SKM-1 (cell line): ENCODE results near the gene CASP8AP2.
"Not testable (repeated sequence)": the region's sequence is repeated elsewhere in the genome, so short reads cannot be mapped to it uniquely, and the experiment has no call there.

Experiments
- DNase-seq: peaks from one replicate; lab custom pipeline; 2025; ENCODE audit not compliant: unreplicated experiment; lab: John Stamatoyannopoulos, UW

The CASP8AP2 gene

DNA sequence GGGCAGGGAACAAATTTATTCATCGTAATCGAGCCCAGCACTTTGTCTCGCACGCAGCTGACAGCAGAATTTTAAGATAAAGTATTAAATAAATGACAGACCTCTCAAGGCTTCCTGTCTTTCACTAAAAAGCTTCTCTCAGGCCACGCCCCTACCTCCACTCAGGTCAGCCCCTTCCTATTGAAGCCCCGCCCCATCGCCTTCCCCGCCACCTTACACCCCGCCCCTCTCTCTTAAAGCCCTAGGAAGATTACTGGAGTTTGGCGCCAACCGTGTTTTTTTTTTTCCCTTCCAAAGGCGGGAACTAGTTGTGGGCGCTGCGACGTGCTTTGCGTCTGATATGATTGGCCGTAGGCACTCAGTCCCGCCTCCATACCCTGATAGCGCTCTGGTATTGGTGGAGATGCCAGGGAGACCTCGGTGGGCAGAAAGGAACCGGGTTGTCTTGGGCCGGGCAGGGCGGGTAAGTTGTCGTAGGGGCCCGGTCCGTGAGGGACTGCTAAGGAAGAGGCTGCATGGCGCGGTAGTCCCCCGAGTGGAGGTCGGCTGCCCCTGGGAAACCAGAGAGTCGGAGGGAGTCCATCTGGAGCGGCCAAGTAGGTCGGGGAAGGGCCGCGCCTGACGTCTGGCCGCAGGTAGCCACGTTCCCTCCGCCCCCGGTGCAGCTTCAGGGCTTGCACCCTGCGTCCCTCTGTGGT lies at the start of gene CASP8AP2:
CASP8AP2 (plus strand) TSS at position 409 of the 698 bp plus-strand sequence.
- DNase-seq: peak; percentile 99

DNA sequence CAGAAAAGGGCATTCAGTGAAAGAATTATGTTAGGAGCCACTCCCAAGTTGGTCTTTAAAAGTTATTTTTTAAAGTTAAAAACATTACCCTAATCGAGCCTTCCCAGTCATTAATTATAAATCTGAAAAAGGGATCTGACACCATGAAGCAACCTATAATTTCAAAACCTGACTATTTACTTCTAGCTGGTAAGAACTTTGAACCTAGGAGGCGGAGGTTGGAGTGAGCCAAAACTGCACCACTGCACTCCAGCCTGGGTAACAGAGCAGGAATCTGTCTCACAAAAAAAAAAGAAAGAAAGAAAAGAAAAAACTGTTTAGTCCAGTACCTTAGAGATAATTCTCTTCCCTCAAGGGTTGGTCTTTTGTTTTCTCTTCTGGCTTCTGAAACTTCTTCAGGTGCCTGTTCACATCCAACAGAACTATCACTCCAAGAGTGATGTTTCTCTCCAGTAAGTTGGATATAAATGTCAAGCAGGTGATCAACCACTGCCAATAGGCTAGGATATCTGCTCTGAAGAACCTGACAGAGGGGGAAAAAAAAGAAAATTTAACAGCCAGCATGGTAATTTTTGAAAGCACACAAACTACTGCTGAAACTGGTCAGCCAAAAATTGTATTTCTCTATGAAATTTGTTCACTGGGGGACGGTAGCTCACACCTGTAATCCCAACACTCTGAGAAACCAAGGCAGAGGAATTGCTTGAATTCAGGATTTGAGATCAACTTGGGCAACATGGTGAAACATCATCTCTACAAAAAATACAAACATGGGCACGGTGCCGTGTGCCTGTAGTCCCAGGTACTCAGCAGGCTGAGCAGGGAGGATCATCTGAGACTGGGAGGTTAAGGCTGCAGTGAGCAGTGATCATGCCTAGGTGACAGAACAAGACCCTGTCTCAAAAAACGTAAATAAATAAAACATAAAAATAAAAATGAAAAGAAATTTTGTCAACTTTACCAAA lies 48.3 kb upstream of the CASP8AP2 start:
- no peak for DNase-seq

DNA sequence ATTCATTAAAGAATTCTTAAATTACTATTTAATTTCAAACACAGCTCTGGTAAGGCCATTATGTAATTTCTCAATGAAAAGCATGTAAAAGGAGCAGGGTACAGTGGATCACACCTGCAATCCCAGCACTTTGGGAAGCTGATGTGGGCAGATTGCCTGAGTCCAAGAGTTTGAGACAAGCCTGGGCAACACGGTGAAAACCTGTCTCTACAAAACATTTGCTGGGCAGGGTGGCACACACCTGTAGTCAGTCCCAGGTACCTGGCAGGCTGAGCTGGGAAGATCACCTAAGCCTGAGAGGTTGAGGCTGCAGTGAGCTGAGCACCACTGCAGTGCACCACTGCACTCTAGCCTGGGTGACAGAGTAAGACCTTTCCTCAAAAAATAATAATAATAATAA lies 47.5 kb upstream of the CASP8AP2 start:
- no peak for DNase-seq

DNA sequence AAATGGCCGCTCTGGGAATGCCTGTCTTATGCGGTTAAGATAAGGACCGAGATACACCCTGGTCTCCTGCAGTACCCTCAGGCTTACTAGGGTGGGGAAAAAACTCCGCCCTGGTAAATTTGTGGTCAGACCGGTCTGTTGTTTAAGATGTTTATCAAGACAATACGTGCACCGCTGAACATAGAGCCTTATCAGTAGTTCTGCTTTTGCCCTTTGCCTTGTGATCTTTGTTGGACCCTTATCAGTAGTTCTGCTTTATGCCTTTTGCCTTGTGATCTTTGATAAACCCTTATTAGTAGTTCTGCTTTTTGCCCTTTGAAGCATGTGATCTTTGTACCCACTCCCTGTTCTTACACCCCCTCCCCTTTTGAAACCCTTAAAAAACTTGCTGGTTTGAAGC lies 46.4 kb upstream of the CASP8AP2 start:
- not testable (repeated sequence) for DNase-seq

DNA sequence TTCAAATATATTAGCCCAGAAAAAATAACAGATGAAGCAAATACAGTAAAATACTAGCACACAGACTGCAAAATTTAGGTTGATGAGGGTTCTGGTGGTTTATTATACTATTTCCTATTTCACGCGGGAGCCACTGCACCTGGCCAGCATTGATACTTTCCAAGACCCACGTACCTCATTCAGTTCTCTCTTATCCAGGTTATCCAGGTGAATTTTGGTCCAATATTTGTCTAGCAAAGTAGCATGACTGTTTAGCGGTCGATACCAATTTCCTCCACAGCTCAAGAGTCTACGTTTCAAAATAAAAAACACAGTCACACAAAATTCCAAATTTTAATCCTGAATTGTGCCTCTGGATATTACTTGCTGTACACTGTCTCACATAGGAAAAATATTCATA lies 44.8 kb upstream of the CASP8AP2 start:
- DNase-seq: no peak

DNA sequence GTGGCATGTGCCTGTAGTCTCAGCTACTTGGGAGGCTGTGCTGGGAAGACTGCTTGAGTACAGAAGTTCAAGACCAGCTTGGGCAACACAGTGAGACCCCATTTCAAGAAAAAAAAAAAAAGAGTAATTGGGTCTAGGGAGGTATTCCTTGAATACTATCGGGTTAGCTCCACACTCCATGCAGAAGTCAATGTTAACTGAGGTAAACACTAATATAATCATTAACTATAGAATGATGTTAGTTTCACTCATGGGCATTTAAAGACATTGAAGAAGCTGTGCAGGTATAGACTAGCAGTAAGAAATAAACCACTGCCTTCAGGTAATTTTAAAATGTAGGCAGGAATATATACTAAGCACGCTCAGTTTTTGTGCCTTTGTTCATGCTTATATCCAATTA lies 42.7 kb upstream of the CASP8AP2 start:
- DNase-seq: no peak

DNA sequence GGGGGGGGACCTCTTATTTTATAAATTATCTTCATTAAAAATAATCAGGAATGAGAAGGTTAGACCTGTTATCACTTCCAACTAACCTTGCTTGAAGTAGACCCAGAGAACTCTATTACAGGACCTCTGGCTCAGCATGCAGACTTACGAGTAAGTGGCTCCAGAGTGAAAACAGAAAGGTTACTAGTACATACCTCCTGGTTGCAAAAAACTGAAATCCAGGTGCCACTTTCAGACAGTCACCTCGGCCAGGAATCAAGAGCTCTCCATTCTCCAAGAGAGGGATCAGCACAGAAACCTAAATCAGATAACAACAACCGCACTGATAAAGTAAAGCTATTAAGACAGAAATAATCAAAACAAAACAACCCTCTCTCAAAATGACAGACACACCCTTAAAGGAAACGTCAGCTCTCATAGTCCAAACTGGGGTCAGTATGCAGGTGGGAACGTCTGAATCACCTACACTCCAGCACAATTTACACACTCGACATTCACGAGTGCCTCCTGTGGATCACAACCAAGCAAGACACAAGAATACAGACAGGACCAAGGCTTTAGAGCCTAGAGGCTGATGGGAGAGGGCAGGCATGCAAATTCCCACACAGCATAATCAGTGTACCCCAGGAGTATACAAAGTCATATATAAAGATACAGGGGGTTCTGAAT lies 41.9 kb upstream of the CASP8AP2 start:
- DNase-seq: no peak

DNA sequence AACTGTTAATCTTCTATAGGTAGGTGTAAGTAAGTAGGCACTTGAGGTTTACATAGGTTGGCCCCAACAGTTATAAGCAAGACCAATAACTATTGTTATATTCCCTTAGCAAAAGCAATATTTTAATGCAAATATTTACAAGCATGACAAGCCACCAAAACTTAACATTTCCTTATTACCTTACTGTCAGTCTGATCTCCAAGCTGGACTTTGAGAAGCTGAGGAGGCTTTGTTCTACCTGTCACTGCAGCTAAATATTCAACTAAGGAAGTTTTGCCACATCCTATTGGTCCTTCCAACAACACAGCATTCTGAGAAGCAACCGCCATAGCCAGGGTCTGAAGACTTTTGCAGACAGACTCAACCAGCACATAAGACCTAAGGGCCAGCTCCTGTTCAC lies 39.7 kb upstream of the CASP8AP2 start:
- DNase-seq: no peak

DNA sequence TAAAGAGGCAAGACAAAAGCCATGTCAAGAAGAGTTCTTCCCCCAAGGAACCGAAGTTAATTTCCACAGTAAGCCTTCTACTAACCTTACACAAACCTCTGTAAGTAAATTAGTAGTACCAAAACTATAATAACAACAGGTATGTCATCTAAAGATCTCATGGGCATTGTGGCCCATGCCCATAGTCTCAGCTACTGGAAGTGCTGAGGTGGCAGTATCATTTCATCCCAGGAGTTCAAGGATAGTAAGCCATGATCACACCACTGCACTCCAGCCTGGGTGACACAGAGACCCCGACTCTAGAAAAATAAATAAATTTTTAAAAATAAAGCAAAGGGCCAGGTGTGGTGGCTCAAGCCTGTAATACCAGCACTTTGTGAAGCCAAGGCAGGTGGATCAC lies 39.3 kb upstream of the CASP8AP2 start:
- DNase-seq: no peak

DNA sequence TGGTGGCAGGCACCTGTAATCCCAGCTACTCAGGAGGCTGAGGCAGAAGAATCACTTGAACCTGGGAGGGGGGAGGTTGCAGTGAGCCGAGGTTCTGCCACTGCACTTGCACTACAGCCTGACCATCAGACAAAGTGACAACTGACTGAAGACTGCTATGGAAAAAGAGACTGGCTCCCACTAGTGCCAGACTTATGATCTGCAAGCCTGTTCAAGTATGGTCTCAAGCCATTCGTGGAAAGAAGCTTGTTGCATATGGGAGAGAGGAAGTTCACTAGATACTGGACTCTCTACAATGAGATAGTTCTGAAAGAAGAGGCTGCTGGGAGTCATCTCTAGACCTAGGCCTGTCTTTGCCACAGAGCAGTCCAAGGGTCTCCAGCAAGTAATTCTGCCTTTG lies 36.8 kb upstream of the CASP8AP2 start:
- peak; percentile 70 for DNase-seq

DNA sequence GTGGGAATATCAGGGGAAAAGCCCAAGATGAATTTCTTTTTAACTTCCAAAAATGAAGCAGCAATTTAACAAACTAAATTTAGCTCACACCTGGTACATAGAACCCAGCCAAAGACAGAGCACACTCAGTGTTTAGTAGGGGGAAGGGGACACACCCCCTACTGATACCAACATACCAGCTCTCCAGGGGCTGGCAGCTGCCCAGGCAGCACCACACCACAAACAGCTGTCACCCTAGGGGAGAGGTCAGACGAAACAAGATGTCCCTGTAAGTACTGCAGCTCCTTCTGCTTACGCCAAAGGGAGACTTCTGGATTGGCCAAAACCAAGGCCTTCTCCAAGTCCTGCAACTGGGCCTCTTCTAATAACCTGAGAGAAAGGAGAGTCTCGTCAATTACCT lies 36.1 kb upstream of the CASP8AP2 start:
- no peak for DNase-seq

DNA sequence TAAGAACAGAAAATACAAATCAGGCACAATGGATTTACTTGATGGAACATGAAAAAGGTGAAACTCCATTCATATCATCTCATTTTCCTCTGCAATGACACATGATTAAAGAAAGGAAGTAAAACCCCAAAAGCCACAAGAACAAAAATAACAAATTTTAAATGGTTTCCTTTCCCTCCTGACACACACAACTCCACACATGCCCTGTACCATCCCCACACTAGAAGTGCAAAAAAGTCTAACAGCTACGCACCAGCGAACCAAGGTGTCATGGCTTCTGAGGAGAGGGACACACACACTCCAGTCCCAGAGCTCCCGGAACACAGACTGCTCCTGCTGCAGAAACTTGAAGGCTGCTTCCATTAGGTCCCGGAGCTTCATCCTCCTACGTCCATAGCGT lies 35.4 kb upstream of the CASP8AP2 start:
- no peak for DNase-seq

DNA sequence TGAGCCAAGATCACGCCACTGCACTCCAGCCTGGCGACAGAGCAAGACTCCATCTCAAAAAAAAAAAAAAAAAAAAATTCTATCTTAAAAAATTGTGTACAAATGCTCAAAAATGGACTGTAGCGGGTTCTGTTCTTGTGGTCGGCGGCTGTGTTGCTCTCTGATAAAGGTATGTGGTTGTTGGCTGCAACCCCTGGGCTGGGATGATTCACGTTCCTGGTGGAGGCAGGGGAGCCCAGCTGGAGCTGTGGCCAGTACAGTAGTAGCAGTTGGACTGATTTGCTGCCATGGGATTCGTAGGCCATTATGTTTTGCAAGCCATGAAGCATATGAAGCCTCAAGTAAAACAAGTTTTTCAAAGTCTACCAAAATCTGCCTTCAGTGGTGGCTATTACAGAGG lies 32.4 kb upstream of the CASP8AP2 start:
- no peak for DNase-seq

DNA sequence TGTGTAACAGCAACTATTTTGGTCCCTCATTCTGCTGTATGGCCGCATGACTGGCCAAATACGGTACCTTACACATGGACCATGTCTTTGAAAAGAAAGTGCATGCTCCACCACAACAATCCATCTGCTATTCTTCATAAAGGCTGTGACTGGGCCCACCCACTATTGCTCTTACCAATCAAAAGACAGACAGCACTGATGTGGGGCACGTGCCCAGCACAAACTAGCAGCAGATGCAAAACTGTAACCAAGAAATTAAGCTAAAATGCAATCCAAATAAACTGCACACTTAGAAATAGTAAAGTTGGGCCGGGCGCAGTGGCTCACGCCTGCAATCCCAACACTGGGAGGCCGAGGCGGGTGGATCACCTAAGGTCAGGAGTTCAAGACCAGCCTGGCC lies 30.6 kb upstream of the CASP8AP2 start:
- no peak for DNase-seq

DNA sequence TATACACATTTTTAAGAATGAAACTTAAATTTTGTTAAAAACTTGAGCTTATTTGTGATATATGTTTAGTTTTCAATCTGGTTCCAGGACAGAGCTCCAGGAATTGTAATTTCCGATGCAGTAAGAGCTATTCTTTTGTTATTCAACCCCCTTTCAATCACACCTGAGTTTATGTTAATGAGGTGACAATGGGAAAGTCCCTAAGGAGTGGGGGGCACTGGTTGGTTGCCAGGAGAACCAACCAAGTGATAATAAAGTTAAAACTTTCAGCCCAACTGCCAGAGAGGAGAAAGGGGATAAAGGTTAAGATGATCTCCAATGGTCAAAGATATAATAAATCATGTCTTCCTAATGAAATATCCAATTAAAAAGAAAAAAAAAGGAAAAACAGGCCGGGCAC lies 29.9 kb upstream of the CASP8AP2 start:
- DNase-seq: no peak

DNA sequence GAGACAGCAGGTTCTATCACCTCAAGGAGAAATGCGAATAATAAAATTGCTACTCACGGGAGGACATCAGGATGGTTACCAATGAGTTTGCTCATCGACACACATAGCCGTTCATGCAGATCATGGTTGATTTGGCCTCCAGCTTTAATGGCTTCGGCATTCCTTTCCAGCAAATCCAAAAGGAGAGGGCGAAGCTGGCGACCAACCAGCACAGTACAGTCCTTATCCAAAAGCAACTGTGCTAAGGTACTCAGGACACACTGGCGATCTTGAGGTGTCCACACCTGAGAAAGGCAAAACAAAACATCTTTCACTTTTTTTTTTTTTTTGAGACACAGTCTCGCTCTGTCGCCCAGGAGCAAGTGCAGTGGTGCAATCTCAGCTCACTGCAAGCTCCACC lies 26.4 kb upstream of the CASP8AP2 start:
- no peak for DNase-seq

DNA sequence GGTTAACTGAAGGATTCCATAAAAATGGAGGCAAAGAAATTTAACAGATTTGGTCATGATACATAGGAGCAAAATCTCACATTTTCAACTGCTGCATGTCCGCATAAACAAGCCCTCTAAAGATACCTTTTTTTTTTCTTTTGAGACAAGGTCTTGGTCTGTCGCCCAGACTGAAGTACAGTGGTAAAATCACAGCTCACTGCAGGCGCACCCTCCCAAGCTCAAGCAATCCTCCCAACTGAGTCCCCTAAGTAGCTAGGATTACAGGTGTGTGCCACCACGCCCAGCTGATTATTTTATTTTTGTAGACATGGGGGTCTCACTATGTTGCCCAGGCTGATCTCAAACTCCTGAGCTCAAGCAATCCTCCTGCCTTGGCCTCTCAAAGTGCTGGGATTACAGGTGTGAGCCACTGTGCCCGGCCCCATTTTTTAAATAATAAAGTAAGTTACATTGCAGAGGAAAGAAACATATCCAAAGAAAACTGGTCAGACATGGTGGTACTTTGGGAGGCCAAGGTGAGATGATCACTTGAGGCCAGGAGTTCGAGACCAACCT lies 23.8 kb upstream of the CASP8AP2 start:
- DNase-seq: no peak

DNA sequence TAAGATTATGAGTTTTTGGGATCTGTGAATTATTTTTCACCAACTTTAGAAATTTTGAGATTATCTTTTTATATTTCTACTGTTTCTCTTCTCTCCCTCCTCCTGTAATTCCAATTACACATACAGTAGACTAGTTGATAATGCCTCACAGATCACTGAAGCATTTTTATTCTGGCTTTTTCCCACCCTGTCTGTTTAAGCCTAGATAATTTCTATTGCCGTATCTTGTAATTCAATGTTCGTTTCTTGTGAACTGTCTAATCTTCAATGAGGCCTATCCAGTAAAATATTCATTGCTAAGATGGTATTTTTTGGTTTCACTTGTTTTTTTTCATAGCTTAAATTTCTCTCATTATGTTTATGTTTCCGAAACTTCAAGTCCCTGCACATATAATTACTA lies 22.1 kb upstream of the CASP8AP2 start:
- no peak for DNase-seq

DNA sequence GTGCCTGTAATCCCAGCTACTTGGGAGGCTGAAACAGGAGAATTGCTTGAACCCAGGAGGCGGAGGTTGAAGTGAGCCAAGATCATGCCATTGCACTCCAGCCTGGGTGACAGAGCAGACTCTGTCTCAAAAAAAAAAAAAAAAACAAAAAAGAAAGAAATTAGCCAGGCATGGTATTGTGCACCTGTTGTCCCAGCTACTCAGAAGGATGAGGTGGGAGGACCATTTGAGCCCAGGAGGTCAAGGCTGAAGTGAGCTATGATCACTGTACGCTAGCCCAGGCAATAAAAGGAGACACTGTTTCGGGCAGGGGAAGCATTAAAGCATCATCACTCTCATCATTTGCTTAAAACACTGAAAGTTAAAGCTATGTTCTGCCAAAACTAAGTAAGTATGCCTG lies 16.3 kb upstream of the CASP8AP2 start:
- DNase-seq: not testable (repeated sequence)

DNA sequence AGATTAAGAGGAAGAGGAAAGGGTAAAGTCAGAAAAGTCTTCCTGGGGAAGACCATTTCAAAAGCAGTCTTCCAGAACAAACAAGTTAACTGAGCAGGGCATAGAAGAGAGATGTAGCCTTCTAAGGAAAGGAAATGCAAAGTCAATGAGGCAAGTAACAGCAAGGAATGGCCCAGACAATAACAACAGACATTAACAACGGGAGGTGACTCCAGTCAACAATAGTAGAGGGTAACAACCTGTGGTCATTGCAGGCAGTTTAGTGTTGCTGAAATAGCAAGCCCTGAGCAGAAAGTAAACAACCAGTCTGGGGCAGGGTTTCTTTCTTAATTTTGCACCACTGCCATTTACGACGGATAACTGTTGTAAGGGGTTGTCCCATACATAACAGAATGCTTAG lies 12.2 kb upstream of the CASP8AP2 start:
- DNase-seq: no peak

DNA sequence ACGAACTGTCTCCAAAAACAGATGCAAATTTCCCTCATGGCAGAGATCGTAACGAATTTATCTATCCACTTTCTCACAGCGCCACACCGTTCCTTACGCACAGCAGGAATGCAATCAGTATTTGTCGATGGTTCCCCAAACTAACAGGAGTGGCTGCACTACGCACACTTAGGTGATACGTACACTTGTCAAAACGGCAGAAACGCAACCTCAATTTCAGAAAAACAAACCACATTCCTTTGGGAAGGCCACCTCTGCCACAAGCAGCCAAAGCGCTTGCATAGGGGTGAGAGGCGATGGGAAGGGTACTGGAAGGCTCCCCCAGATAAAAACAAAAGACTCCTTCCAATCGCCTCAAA lies 10.7 kb upstream of the CASP8AP2 start:
- DNase-seq: no peak
